ENCODE measurements around the gene SYAP1. TPM values are rescaled to one million over a fixed set of nuclear protein-coding genes. Genes with fewer than 3 reads are reported as not detected.

The SYAP1 gene
- total and polyA plus RNA-seq, 2 of the 8 experiments (the other 6 are each of a cell fraction or from before 2014, with no cell fraction given) = 2.9 to 20.3 TPM

DNA sequence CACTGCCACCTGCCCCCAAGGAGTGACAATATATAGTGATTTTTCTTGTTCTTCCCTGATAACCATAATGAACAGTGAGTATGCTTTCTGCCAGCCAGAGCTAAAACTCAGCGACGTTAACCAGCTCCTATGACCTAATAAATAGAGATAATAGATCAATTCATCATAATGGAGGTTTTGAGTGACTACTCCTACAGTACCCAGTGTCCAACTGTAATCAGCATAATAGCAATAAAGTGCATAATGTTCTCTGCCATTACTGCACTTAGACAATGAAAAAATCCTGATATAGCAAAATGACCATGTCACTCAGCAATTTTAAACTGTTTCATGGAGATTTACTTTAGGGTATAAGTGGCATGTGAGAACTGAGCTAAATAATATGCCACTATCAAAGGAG, 46.2 kb downstream of the SYAP1 start (continued):
- TF ChIP-seq RNF2 (IDR thresholded peaks at IDR 0.05; ENCODE audit: borderline replicate concordance, low read depth, low read length, missing control alignments, poor library complexity, severe bottlenecking) (no peak), POLR2AphosphoS5 (IDR thresholded peaks at IDR 0.05; ENCODE audit: low read depth, low read length) (no peak), CBX5 (IDR thresholded peaks at IDR 0.05; ENCODE audit: low read depth, low read length) (no peak), CTBP2 (IDR thresholded peaks at IDR 0.05; ENCODE audit: borderline replicate concordance, insufficient read depth, insufficient read length, low read length) (no peak)
